GM18502 (cell line): Measurements from ENCODE around the gene ITPR1.
"Not testable (repeated sequence)": the region's sequence is repeated elsewhere in the genome, so short reads cannot be mapped to it uniquely, and the experiment has no call there.

Experiments used
- ATAC-seq: cut with Tn5 transposase; IDR thresholded peaks from one replicate; pipeline ENCODE4 v1.9.1; 2021; ENCODE audit warnings: mild to moderate bottlenecking; ENCODE audit not compliant: unreplicated experiment, poor library complexity

The ITPR1 gene

DNA sequence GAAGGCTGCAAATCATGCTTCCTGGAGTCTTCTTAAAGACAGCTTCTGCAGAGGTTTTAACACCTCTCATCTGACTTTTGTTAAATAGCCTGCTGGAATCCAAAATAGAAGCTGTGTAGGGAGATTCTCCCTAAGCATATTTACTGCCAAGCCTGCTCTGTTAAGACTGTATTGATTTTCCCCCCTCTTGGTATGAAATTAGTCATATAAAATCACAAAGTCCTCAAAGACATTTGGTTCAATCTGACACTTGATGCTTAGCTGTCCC is 94.6 kb downstream of the ITPR1 start:
- ATAC-seq = no peak

DNA sequence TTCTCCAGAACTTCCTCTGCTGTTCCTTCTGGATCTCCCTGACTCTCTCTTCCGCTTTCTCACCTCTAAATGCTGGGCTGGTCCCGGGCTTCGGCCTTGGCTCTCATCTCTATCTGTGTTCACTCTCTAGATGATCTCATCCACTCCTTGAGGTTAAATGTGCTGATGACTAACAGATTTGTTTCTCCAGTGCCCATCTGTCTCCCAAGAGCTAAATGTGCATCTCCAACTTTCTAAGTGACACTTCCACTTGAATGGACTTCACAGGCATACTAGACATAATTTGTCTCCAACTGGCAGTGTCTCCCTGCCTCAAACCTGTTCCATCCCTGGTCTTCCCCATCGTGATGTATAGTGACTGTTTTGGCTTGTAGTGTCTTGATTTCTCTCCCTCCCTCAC is 95.3 kb downstream of the ITPR1 start:
- ATAC-seq = no peak

DNA sequence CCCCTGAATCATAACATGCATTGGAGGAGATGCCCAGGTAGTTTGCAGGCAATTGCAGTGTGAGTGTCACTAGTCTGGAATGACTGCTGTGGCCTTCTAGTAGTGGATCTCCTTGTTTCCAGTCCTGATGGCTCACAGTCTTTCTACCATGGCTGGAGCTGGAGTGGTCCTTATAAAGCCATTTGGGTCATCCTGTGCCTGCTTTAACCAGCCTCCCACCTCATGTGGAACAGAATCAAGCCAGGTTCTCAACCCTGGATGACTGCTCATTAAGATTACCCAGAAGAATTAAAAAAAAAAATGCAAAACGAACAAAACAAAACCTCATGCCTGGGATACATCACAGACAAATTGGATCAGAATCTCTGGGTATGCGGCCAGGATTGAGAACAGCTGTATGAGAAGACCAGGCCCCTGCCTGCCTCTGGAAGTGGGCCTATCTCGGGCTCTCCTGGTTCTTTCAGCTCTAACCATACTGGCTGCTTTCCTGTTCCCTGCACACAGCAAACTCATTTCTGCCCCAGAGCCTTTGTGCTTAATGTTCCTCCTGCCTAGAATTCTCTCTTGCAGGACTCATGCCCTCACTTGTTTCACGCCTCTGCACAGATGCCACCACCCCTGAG is 96.4 kb downstream of the ITPR1 start:
- no peak for ATAC-seq

DNA sequence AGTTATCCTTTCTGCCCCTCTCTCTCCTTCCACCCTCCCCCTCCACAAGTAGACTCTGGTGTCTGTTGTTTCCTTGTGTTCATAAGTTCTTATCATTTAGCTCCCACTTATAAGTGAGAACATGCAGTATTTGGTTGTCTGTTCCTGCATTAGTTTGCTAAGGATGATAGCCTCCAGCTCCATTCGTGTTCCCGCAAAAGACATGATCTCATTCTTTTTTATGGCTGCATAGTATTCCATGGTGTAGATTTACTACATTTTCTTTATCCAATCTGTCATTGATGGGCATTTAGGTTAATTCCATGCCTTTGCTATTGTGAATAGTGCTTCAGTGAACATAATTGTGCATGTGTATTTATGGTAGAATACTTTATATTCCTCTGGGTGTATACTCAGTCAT is 97.7 kb downstream of the ITPR1 start:
- ATAC-seq = not testable (repeated sequence)

DNA sequence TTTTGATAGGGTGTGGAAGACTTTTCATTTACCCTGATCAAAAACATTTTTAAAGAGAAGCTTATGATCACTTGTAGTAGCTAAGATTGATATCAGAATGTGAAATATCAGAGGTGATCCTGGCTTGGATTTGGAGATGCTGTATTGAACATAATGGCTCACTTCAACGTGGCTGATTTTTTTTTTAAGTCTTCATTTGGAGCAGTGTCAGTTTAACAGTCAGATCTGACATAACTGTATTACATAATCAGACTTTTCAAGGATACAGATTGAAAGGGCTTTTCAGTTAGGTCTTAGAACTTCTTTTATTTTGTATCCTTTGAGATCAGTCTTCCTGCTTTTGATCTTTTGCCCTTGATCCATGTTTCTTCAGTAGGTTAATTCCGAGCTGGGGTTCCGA is 98.5 kb downstream of the ITPR1 start:
- ATAC-seq = no peak

DNA sequence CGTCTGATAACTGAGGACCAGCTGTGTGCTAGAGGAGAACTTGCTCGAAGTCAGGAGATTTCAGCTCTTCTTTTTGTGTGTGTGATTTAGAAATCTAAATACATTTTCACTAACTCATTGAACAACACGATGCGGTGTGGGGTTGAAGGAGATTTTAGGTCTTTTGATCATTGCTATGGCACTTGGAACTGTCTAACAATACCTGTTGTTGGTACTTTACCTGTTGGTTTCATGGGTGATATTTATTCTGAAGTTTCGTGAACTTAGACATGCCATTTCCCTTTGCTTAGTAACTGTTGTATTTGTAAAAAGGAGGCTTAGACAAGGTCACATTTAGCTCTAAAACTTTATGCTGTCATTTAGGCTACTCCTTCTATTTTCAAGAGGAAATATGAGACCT is 99.9 kb downstream of the ITPR1 start:
- ATAC-seq = no peak

DNA sequence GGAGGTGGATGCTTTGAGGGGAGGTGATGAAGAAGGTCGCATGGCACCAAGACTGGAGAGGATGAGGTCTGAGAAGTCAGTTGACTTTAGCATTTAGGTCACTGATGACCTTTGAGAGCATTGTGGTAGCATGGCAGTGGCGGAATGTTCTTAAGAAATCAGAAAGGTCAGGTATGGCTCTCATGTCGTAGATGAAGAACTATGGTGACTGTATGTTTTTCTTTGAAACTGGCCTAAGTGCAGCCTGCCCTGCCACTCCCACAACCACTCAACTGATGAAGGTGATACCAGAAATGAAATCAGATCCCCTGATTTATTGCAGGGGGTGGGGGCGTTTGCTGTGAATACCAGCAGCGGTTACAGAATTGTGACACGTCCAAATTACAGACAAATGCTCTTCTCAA is 102.6 kb downstream of the ITPR1 start:
- ATAC-seq = no peak

DNA sequence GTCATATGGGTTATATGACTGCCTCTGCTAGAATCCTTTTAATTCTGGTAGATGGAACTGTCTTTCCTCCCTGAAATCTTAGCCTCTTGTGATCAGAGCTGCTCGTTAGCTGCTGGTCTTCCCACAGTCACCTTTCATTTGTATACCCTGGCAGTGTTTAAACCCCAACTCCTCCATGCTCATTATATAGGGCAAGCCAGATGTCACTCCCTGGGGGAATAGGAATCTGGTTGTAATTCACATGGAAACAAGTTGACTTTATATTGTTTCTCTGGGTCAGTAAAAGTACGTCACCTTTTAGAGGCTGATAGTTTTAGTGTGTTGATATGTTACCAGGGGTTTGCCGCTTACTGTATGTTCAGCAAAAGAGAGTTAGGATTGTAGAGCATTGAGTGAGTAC is 103.5 kb downstream of the ITPR1 start:
- no peak for ATAC-seq

DNA sequence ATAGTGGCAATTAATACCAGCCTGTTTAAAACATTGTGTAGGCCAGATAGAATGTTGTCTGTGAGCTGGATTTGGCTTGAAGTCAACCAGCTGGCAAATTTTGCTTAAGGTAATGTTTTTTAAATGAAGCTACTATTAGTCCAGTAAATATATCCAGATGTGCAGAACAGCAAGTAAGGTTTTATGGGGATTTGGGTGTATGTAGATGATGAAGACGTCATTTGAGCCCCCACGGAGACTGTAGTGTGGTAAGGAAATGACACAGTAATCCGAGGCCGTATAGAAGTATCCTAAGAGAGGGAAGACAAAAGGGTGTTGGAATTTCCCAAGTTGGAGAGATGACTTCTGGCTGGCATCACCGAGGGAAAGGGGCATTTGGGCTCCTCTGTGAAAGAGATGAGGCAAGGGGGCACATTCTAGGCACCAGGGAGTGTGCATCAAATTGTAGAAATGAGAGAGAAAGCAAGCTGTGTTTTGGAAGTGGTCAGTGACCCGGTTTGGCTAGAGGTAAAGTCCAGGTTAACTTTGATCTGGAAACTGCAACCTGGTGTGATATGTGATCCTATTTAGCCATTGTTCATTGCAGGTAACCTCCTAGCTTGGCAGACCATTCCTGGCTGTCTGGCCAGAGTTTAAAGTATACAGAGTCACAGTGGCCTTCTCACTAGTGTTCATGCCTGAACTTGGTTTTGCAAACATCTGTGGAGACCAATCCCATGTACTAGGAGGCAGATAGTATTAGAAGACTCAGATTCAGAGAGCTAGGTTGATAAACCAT is 104.2 kb downstream of the ITPR1 start:
- ATAC-seq = no peak

DNA sequence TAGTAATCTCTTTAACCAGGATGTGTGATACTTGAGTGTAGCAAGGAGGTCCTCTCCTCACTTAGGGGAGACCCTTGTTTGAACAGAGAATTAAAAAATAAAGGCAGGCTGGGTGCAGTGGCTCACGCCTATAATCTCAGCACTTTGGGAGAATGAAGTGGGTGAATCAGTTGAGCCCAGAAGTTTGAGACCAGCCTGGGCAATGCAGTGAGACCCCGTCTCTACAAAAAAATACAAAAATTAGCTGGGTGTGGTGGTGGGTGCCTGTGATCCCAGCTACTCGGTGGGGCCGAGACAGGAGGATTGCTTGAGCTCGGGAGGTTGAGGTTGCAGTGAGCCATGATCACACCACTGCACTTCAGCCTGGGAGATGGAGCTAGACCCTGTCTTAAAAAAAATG is 105.1 kb downstream of the ITPR1 start:
- not testable (repeated sequence) for ATAC-seq

DNA sequence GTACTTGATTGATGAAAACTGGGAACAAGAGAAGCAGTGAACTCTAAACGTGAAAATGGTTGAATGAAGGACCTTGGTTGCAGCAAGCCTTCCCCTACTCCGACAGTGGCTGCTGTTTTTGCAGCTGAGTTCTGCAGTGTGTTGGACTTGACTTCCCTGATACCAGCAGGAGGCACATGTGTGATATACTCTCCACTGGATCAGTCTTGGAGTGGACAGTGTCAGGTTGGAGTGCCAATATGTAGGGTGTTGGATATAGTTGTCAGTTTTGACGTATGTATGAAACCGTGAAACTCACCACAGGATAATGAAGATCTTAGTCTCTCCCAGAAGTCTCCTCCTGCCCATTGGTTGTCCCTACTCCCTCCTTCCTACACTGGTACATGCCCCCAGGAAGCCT is 106.5 kb downstream of the ITPR1 start:
- ATAC-seq = no peak

DNA sequence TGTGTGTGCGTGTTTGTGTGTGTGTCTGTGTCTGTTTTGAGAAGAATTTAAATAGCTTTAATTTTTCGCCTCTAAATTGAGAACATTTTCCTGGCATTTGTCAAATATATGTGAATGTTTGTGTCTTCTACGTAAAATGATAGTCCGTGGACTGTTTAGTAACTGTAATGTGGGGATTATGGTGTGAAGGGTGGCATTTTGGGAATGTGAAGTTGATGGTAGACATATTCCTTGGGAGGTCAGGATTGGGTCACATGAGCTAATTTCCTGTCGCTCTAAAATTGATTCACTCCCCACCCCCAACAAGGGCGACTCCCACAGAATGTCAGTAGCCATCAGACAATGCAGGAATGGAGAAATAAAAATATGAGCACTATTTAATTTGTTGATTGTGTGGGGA is 107.3 kb downstream of the ITPR1 start:
- ATAC-seq = no peak

DNA sequence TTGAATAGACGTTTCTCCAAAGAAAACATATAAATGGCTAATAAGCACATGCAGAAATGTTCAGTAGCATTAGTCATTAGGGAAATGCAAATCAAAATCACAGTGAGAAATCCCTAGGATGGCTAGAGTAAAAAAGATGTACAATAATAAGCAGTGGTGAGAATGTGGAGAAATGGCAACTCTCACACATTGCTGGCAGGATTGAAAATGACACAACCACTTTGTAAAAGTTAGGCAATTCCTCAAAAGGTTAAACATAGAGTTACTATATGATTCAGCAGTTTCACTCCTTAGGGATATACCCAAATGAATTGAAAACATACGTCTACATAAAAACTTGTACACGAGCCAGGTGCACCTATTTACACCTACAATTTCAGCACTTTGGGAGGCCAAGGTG is 108.7 kb downstream of the ITPR1 start:
- no peak for ATAC-seq

DNA sequence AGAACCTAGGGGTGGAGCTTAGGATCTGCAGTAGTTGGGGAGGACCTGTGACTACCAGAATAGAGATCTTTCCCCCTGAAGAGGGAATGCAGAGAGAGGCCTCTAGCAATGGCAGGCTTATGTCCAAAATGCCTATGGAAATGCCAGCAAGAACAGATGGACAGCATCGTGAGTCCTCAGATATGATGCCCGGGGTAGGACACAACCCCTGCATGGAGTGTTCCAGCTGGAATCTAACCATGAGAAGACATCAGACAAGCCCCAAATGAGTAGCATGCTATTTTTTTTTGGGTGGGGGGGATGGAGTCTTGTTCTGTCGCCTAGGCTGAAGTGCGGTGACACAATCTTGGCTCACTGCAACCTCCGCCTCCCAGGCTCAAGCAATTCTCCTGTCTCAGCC is 111.5 kb downstream of the ITPR1 start:
- no peak for ATAC-seq

DNA sequence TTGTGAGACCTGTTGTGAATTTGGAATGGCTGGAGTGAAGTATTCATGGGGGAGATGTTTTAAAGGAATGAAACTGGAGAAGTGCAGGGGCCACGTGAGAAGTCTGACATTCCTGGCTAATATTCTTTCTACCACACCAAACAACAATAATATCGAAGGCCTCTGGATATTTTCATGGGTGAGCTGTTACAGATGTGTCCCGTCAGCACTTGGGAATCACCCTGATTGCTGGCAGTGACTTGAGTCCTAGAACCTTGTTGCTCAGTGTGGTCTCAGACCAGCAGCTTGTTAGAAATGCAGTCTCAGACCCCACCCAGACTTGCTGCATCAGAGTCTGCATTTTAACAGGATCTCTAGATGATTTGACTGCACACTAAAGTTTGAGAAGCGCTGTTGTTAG is 113.8 kb downstream of the ITPR1 start:
- ATAC-seq = no peak

DNA sequence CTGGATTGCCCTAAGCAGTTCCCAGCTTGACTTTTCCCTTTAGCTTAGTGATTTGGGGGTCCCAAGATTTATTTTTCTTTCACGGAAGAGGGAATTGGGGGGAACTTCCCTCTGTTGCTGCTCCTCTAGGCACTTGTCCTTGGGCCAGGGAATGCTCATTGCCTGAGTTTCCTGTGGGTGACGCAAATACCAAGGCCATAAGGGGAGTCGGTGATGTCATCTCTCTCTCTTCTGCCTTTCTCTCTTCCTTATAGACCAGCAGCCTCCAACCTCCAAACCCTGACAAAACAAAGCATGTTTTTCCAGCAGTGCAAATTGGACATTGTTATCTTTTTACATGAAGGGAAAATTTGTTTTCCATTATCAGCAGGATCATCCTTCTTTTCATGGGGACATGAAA is 120.2 kb downstream of the ITPR1 start:
- no peak for ATAC-seq

DNA sequence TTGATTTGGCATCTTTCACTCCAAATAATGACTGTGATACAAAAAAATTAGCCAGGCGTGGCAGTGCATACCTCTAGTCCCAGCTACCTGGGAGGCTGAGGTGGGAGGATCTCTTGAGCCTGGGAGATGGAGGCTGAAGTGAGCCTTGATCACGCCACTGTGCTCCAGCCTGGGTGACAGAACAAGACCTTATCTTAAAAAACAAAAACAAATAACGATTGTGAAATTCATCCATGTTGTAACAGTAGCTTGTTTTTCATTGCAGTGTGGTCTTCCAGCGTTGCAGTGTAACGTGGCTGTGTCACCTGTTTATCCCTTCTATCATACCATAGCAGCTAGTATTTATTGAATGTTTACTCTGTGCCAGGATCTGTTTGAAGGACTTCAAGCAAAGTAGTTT is 120.9 kb downstream of the ITPR1 start:
- ATAC-seq = no peak

DNA sequence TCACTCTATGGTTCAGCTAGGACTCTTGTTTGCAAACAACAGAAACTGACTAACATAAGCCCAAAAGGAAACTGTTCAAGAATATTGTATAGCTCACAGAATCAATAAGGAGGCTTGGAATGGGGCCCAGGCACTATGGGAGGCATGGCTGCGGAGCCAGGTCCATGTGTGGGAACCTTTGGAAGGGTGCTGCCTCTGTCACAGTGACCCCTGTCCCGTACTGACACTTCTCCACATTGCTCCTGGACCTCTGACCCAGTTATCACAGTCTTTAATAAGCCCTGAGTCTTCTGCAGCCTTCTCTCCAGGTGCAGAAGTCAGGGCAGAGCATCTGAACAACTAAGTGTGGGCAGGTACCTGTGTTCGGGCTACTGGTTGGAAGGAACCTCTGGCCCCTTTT is 121.8 kb downstream of the ITPR1 start:
- ATAC-seq = no peak

DNA sequence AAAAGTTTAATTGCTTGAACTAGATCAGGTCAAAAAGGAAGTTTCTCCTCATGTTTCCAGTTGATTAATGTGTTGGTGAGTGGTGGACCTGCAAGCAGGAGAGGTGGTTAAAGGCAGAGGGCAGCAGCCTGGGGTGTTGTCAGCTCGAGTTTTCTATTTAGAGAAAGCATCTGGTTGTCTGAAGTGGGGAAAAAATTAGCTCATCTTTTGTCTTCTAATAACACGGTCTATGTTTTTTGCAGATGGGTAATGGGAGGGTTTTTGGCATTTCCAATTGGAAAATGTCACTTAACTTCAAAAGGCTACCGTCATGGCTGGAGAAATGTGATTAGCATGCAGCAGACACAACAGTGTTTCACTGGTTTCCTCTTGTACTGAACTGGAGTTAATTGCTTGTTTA is 122.6 kb downstream of the ITPR1 start:
- no peak for ATAC-seq

DNA sequence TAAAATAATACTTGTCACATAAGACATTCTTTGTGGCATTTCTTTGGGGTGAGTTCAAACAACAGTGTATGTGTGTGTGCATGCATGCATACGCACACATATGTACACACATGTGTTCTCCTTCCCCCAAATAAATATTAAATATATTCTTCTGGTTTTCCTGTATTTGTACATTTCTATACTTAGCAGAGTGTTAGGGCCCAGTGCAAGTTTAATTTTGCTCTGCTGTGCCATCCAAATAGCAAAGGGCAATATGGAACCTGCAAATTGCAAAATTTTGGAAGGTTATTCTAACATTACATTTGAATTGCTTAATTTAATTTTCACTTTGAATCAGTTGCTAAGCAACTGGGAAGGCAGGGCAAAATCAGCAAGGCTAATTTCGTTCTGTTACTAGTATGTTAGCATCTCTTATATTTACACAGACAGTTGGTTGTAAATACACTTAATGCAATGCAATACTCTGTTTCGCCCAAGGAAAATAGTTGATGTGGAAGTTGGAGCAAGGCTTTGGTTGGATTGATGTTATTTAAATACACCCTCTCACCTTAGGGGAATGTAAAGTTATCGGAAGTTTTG is 130.4 kb downstream of the ITPR1 start:
- no peak for ATAC-seq

DNA sequence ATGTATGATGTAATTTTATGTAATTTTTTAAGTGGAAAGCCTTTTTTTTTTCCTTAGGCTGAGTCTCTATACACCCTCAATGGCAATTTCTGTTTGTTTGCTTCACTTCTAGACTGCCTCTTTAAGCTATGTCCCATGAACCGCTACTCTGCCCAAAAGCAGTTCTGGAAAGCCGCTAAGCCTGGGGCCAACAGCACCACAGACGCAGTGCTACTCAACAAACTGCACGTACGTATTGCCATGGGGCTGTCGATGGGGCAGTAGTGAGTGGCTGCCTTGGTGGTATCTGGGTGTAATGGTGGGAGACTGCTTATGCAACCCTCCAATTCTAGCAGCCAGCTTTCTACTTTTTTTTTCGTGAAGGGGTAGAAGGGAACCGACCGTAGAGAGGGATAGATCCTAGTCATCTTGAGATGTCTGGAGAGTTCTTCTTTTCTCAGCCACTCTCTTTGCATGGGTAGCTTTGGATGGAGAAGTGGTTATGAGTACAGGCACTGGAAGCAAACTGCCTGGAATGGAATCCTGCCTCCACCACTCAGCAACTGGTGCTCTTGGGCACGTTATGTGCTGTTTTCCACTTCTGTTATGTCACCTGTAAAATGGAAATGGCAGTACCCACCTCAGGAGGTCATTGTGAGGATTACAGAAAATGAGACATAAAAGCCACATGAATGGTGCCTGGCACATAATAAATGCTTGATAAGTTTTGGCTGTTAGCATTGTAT is 134.7 kb downstream of the ITPR1 start:
- no peak for ATAC-seq
